GM21717 (cell line): ENCODE results near the gene CCDC8.
"Not testable (repeated sequence)": the region's sequence is repeated elsewhere in the genome, so short reads cannot be mapped to it uniquely, and the experiment has no call there.

ENCODE experiments used
- ATAC-seq: cut with Tn5 transposase; IDR thresholded peaks from one replicate; pipeline ENCODE4 v1.9.1; 2021; ENCODE audit warnings: mild to moderate bottlenecking, moderate library complexity; ENCODE audit not compliant: unreplicated experiment

CCDC8 gene, protein sequence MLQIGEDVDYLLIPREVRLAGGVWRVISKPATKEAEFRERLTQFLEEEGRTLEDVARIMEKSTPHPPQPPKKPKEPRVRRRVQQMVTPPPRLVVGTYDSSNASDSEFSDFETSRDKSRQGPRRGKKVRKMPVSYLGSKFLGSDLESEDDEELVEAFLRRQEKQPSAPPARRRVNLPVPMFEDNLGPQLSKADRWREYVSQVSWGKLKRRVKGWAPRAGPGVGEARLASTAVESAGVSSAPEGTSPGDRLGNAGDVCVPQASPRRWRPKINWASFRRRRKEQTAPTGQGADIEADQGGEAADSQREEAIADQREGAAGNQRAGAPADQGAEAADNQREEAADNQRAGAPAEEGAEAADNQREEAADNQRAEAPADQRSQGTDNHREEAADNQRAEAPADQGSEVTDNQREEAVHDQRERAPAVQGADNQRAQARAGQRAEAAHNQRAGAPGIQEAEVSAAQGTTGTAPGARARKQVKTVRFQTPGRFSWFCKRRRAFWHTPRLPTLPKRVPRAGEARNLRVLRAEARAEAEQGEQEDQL

GRCh38 chr19:46413262-46414031, at the start of gene CCDC8:
CCDC8 (minus strand) TSS chr19:46413564; CDS start chr19:46412810, 754 bp downstream.
- no peak for ATAC-seq

DNA sequence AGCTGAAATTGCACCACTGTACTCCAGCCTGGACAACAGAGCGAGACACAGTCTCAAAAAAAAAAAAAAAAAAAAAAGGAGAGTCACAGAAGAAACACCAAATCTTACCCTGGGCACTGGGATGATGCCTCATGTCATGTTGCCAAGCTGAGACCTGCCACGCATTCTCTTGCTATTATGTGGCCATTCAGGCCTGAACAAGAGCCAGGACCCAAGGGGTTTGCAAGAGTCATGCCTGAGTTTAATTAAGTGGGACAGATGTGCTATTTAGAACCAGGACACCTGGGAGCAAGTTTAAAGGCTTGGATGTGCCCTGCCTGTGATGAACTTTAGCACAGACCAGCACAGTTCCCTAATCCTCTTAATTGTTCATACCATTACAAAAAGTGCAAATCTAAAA, 48.2 kb upstream of the CCDC8 start:
- ATAC-seq: no peak

DNA sequence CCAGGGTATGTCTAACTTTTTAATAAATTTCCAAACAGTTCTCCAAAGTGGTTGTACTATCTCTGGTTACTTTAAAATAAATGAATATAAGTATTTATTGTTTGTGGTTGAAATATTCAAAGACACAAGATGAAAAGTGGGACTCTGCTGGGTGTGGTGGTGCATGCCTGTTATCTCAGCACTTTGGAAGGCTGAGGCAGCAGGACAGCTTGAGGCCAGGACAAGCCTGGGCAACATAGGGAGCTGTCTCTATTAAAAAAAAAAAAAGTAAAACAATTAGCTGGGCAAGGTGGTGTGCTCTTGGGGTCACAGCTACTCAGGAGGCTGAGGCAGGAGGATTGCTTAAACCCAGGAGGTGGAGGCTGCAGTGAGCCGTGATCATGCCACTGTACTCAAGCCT, 47.6 kb upstream of the CCDC8 start:
- ATAC-seq: no peak

DNA sequence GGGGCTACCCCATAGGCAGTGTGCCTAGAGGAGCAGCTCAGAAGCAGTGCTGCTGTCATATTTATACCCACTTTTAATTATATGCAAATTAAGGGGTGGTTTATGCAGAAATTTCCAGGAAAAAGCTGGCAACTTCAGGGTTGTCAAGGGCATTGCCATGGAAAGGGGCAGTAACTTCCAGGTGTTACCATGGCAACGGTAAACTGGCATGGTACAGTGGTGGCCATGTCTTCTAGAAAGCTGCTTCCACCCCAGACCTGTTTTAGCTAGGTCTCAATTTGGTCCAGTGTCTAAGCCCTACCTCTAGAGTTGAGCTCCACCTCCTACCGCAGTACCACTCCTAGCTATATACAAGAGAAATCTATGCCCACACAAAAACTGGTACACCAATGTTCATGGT, 46.7 kb upstream of the CCDC8 start:
- ATAC-seq: no peak

DNA sequence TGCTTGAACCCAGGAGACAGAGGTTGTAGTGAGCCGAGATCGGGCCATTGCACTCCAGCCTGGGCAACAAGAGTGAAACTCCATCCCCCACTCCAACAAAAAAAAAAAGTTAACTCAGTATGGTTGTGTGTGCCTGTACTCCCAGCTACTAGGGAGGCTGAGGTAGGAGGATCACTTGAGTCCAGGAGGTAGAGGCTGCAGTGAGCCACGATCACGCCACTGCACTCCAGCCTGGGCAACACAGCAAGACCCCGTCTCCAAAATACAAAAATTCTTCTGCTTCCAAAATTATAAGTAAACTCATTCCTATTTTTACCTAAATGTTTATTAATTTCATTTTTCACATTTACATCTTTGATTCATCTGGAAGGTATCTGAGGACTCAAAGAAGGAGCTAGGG, 43.6 kb upstream of the CCDC8 start:
- ATAC-seq: no peak

DNA sequence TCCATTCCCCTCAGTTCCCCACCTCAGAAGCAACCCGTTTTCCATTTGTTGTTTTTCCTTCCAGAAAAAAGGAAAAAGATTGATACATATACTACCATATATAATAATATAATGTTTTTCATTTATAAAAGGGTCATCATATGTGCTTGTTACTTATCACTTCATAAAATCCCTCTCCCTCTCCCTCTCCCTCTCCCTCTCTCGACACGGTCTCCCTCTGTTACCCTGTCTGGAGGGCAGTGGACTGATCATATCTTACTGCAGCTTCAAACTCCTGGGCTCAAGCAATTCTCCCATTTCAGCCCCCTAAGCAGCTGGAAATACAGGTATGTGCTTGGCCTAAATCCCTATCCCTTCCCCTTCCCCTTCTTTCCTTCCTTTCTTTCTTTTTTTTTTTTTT, 40.9 kb upstream of the CCDC8 start:
- ATAC-seq: no peak

GRCh38 chr19:46453661-46454060, 40.3 kb upstream of the CCDC8 start:
- no peak for ATAC-seq

GRCh38 chr19:46452186-46452585, 38.8 kb upstream of the CCDC8 start:
- no peak for ATAC-seq

DNA sequence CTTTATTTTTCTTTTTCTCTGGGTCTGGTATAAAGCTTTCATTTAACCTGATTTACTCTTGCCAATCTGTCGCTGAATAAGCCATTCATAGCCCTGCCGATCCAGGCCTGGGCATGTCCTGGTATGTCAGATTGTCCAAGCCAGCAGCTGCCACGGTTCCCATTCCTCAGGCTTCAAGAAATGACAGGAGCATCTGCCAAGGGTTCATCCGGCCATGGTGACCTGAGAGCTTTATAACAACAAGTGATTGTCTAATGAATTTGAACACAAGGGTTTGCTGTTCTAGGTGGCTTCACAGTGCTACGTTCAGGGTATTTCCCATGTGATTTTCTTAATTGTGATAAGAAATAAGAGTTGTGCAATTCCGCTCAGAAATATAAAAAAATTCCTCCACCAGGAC, 38.0 kb upstream of the CCDC8 start:
- ATAC-seq: no peak

DNA sequence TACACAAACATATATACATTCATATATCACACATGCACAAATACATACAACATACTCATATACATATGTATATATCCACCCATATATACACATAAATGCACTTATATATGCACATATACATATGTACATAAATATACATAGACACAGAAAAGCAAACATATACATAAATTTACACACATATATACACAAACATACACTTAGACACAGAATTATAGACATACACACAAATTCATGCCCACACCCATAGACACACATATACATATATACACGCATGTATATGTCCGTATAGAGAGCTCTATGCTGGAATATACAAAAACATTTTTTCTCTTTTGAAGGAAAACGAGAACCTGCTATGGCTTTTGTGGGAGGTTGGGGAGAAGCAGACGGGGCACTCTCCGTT, 37.4 kb upstream of the CCDC8 start:
- ATAC-seq: no peak

DNA sequence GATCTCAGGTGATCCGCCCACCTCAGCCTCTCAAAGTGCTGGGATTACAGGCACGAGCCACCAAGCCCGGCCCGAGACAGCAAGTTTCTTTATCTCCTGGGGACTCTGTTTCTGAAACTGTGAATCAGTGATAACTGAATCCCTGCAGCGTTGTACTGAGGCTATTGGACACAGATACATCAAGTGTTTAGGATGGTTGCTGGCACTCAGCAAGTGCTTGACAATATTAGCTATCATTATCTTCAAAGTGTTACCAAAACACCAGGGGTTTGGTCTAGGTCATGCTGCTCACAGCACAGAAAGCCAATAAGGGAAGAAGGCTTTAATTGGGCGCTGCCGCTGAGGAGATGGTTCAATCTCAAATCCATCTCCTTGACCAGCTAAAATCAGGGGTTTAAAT, 35.9 kb upstream of the CCDC8 start:
- ATAC-seq: no peak

DNA sequence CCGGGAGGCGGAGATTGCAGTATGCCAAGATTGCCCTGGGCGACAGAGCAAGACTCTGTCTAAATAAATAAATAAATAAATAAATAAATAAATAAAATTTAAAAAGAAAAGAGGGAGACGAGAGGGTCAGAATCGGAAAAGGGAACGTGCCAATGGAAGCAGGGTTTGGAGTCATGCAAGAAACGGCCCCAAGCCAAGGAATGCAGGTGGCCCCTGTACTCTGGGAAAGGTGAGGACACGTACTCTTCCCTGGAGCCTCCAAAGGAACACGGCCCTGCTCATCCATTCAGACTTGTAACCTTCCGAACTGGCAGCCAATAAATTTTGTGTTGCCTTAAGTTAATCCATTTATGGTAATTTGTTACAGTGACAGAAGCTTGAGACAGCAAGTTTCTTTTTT, 35.2 kb upstream of the CCDC8 start:
- no peak for ATAC-seq

- ATAC-seq: no peak
Observed at GRCh38 chr19:46447824-46448223, 34.5 kb upstream of the CCDC8 start.

DNA sequence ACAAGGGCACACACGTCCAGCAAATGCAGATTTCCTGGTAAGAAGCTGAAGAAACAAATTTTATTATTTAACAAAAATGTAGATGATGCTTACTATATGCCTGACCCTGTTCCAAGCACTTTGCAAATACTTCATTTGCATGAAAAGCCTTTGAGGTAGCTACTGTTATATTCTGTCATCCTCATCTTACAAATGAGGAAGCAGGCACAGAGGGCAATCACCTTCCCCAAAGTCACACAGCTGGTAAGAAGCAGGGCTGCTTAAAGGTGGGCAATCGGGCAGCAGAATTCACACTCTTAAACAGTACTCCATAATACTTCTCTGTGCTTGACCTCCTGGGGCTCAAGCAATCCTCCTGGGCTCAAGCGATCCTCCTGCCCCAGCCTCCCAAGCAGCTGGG, 33.6 kb upstream of the CCDC8 start:
- no peak for ATAC-seq

DNA sequence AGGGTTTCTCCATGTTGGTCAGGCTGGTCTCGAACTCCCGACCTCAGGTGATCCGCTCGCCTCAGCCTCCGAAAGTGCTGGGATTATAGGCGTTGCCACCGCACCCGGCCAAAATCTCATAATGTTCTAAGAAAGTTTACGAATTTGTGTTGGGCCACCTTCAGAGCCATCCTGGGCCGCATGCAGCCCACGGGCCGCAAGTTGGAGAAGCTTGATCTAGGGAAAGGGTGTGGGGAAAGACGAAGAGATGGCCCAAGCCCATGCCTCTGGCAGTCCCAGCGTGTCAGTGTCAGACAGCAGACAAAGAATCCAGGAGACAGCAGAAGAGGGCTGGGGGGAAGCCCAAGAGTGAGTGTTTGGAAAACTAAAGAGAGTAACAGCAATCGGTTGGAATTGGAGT, 32.7 kb upstream of the CCDC8 start:
- no peak for ATAC-seq

DNA sequence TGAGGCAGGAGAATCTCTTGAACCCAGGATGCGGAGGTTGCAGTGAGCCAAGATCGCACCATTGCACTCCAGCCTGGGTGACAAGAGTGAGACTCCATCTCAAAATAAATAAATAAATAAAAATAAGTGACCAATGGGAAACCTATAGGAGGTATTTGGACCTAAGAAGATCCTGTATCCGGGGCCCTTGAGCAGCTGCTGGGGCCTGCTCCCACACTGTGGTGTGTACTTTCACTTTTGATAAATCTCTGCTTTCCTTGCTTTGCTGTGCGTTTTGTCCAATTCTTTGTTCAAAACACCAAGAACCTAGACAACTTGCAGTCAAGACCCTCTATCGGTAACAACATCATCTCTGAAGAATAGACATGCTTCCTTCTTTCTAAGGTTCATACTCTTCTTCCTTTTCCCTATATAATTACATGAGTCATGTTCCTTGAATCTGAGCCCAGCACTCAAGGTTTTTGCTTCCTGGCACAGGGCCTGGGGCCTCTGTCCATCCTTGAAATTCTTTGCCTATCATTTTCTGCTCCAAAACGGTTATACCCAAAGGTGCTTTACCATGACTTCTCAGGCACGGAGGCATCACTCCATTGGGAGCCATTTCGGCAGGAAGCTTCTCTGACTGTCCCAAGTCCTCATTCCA, 29.6 kb upstream of the CCDC8 start:
- no peak for ATAC-seq

DNA sequence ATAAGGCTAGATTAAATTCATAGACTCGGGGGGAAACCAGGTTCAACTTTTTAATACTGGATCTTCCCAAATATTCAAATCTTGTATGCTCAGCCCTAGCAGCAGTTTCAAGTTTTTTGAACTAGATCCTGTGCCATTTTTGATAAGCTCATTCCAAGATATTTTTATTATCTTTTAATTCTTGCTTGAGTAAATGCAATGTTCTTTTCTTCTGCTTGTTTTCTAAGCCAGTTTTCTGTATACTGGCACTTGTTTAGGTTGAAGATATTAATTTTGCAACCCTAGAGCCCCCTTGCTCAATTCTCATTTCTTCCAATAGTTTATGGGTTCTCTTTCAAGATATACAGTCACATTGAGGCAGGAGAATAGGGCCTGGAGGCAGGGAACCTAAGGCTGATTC, 28.5 kb upstream of the CCDC8 start:
- ATAC-seq: no peak

DNA sequence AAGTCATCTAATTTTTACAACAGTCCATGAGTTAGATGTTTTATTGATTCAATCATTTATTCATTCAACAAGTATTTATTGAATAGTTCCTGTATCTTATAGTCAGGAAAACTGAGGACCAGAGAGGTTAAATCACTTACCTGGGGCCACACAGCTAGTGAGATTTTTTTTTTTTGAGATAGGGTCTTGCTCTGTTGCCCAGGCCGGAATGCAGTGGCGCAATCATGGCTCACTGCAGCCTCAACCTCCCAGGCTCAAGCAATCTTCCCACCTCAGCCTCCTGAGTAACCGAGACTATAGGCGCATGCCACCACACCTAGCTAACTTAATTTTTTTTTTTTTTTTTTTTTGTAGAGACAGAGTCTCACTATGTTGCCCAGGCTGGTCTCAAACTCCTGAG, 22.3 kb upstream of the CCDC8 start:
- ATAC-seq: not testable (repeated sequence)

GRCh38 chr19:46435009-46435408, 21.6 kb upstream of the CCDC8 start:
- ATAC-seq: no peak

- not testable (repeated sequence) for ATAC-seq
Observed at GRCh38 chr19:46433470-46433869, 20.1 kb upstream of the CCDC8 start.

DNA sequence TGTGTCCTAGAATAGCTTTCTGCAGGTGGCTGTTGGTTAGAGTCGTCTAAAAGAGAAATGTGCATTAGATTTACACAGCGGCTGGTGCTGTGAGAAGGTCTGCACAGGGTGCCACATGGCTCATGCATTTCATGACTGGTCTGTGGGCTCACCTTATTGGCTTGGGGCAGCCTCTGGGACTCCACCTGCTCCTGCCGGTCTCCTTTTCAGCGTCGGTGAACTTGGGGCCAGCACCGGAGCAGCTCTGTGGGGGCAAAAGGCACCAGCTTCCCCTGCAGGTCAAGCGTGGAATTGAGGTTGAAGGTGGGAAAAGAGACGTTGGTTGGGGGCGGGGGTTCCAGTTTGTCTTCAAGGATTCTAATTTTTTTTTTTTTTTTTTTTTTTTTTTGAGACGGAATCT, 18.5 kb upstream of the CCDC8 start:
- ATAC-seq: no peak

DNA sequence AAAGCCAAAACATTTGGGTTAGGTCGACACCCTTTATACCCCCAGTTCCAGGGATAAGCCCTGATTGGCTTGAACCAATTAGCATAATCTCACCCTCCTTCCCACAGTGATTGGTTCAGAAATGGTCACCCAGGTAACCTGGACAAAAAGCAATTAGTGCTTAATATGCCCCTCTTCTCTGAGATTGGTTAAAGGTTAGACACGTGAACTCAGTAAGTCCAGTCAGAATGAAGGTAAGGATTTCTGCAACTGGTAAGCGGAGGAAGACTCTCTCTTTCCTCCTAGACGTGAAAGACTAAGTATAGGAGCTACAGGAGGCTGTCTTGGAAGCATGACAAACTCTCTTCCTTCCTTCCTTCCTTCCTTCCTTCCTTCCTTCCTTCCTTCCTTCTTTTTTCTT, 16.6 kb upstream of the CCDC8 start:
- ATAC-seq: no peak
